D341Med (cell line): ENCODE measurements around the gene VDAC1.
"Not testable (repeated sequence)": the region's sequence is repeated elsewhere in the genome, so short reads cannot be mapped to it uniquely, and the experiment has no call there.

Experiments used
- DNase-seq: peaks from one replicate; pipeline ENCODE4 v3.0.0; 2012; ENCODE audit warnings: low spot score

VDAC1 gene

GRCh38 chr5:133941456-133942196, 63.1 kb downstream of the VDAC1 start:
- DNase-seq, result no peak

- DNase-seq, result no peak
These were observed 65.1 kb downstream of the VDAC1 start for GRCh38 chr5:133939668-133940067.

- DNase-seq, result no peak
These were observed 65.8 kb downstream of the VDAC1 start for GRCh38 chr5:133938929-133939328.

GRCh38 chr5:133938039-133938821, 66.5 kb downstream of the VDAC1 start:
- DNase-seq, result no peak

- DNase-seq, result not testable (repeated sequence)
These were observed 67.1 kb downstream of the VDAC1 start for GRCh38 chr5:133937628-133938027.

GRCh38 chr5:133936651-133937015, 68.1 kb downstream of the VDAC1 start:
- no peak for DNase-seq

GRCh38 chr5:133935991-133936650, 68.7 kb downstream of the VDAC1 start:
- not testable (repeated sequence) for DNase-seq

GRCh38 chr5:133935667-133935940, 69.2 kb downstream of the VDAC1 start:
- DNase-seq, result no peak

- no peak for DNase-seq
These were observed 69.7 kb downstream of the VDAC1 start for GRCh38 chr5:133934822-133935666.

- no peak for DNase-seq
These were observed 70.5 kb downstream of the VDAC1 start for GRCh38 chr5:133934311-133934710.

GRCh38 chr5:133933670-133934295, 71.0 kb downstream of the VDAC1 start:
- no peak for DNase-seq

GRCh38 chr5:133933169-133933509, 71.6 kb downstream of the VDAC1 start:
- DNase-seq, result no peak

GRCh38 chr5:133932441-133933168, 72.2 kb downstream of the VDAC1 start:
- DNase-seq, result no peak

GRCh38 chr5:133931546-133931945, 73.2 kb downstream of the VDAC1 start:
- no peak for DNase-seq

GRCh38 chr5:133930813-133931090, 74.0 kb downstream of the VDAC1 start:
- no peak for DNase-seq

- no peak for DNase-seq
These were observed 74.5 kb downstream of the VDAC1 start for GRCh38 chr5:133930061-133930812.

GRCh38 chr5:133928587-133929393, 76.0 kb downstream of the VDAC1 start:
- no peak for DNase-seq

GRCh38 chr5:133927300-133928180, 77.2 kb downstream of the VDAC1 start:
- no peak for DNase-seq
